SK-N-SH (cell line): ENCODE measurements around the gene TIMP2. TPM values are rescaled to one million over a fixed set of nuclear protein-coding genes. Genes with fewer than 3 reads are reported as not detected.

ENCODE experiments used
- CTCF ChIA-PET: fragments of 300-600, 350-600 bp; formaldehyde crosslinking; extraction: SDS; loops from one replicate; lab custom pipeline; 2021; lab: Yijun Ruan, JAX
- POLR2A ChIA-PET: fragments of 350-600 bp; sonication (Branson Sonifier 250); formaldehyde crosslinking; extraction: SDS; loops from one replicate; lab custom pipeline; 2020; ENCODE audit warnings: antibody characterized with exemption, inconsistent platforms; lab: Yijun Ruan, JAX
- DNase-seq: peaks from one replicate; pipeline ENCODE4 v3.0.0; 2012
- H2AFZ ChIP-seq: fragments of 200-600 bp; sonication (generic); 2 replicates; pipeline ENCODE4 v1.8.1; 2016; ENCODE audit warnings: antibody characterized with exemption, mild to moderate bottlenecking, low read depth
- H3F3A ChIP-seq: fragments of 200-600 bp; sonication (generic); replicated peaks from 2 replicates; pipeline ENCODE3; 2016; ENCODE audit warnings: antibody characterized with exemption, mild to moderate bottlenecking; ENCODE audit not compliant: insufficient read depth
- H3K27ac ChIP-seq, 2 experiments: fragments of 200-500 bp in 1 of 2; fragments of 200-600 bp in 1 of 2; sonication (Bioruptor generic) in 1 of 2; sonication (generic), shearing (Covaris generic) in 1 of 2; 2 replicates each; pipeline versions ENCODE4 v1.5.1 to v1.6.1; 2014 to 2016; ENCODE audit warnings: low read depth in 2 of 2, inconsistent platforms in 1 of 2, low read length in 1 of 2, mild to moderate bottlenecking in 1 of 2, mixed read lengths in 1 of 2
- H3K27me3 ChIP-seq: fragments of 200-600 bp; sonication (generic), shearing (Covaris generic); 2 replicates; pipeline ENCODE4 v1.6.1; 2016; ENCODE audit warnings: mixed run types; ENCODE audit not compliant: insufficient read depth
- H3K36me3 ChIP-seq, 2 experiments: fragments of 200-500 bp in 1 of 2; fragments of 200-600 bp in 1 of 2; sonication (Bioruptor generic) in 1 of 2; sonication (generic) in 1 of 2; replicated peaks in 1 of 2; 2 replicates each; pipeline versions ENCODE3 to v1.5.1; 2014 to 2016; ENCODE audit warnings: low read length in 1 of 2, mild to moderate bottlenecking in 1 of 2; ENCODE audit not compliant: insufficient read depth in 2 of 2, control insufficient read depth in 1 of 2
- H3K4me1 ChIP-seq, 2 experiments: fragments of 200-500 bp in 1 of 2; fragments of 200-600 bp in 1 of 2; sonication (Bioruptor generic) in 1 of 2; sonication (generic), shearing (Covaris generic) in 1 of 2; 2 replicates each; pipeline versions ENCODE4 v1.5.1 to v1.6.1; 2014 to 2016; ENCODE audit warnings: low read depth in 1 of 2, low read length in 1 of 2, mixed run types in 1 of 2; ENCODE audit not compliant: insufficient read depth in 2 of 2, control insufficient read depth in 1 of 2
- H3K4me2 ChIP-seq: fragments of 200-600 bp; sonication (generic), shearing (Covaris generic); 2 replicates; pipeline ENCODE4 v1.6.1; 2017; ENCODE audit warnings: mixed run types
- H3K4me3 ChIP-seq, 2 experiments: fragments of 200-500 bp in 1 of 2; fragments of 200-600 bp in 1 of 2; sonication (Bioruptor generic) in 1 of 2; sonication (generic), shearing (Covaris generic) in 1 of 2; 2 replicates each; pipeline versions ENCODE4 v1.5.1 to v1.8.1; 2014 to 2016; ENCODE audit warnings: low read depth in 2 of 2, inconsistent platforms in 1 of 2, low read length in 1 of 2, mild to moderate bottlenecking in 1 of 2, mixed read lengths in 1 of 2, moderate library complexity in 1 of 2
- H3K79me2 ChIP-seq: fragments of 200-600 bp; sonication (generic); 2 replicates; pipeline ENCODE4 v1.8.1; 2017; ENCODE audit warnings: mild to moderate bottlenecking; ENCODE audit not compliant: insufficient read depth
- H3K9ac ChIP-seq: fragments of 200-600 bp; sonication (generic); 2 replicates; pipeline ENCODE4 v1.6.1; 2017; ENCODE audit warnings: mixed run types
- H3K9me2 ChIP-seq: fragments of 200-600 bp; sonication (generic); 2 replicates; pipeline ENCODE4 v1.6.1; 2017; ENCODE audit warnings: mixed run types
- H3K9me3 ChIP-seq: fragments of 200-600 bp; sonication (generic); 2 replicates; pipeline ENCODE4 v1.6.1; 2017; ENCODE audit warnings: mixed run types, mild to moderate bottlenecking, moderate library complexity
- H4K20me1 ChIP-seq: fragments of 200-600 bp; sonication (generic); 2 replicates; pipeline ENCODE4 v1.6.1; 2017; ENCODE audit warnings: mild to moderate bottlenecking, mixed run types; ENCODE audit not compliant: insufficient read depth
- CHD2 ChIP-seq: fragments of 150-350 bp; IDR thresholded peaks from 2 replicates; pipeline ENCODE4 v1.6.1; 2018; ENCODE audit warnings: low read length; ENCODE audit not compliant: partially characterized antibody
- CTCF ChIP-seq: fragments of 200-600 bp; sonication (generic); IDR thresholded peaks from 2 replicates; pipeline ENCODE4 v1.6.1; 2017; ENCODE audit warnings: antibody characterized with exemption, mild to moderate bottlenecking, moderate library complexity
- EP300 ChIP-seq, 2 experiments: IDR thresholded peaks; 2 replicates each; pipeline versions ENCODE4 v1.4.0 to v1.6.1; 2012; ENCODE audit warnings: borderline replicate concordance in 1 of 2, low read depth in 1 of 2, low read length in 1 of 2
- EZH2phosphoT487 ChIP-seq: fragments of 200-600 bp; sonication (generic); IDR thresholded peaks from 2 replicates; pipeline ENCODE4 v1.6.1; 2017; ENCODE audit warnings: low read depth, mixed run types, mild to moderate bottlenecking, antibody characterized with exemption, moderate library complexity, borderline replicate concordance
- GABPA ChIP-seq: IDR thresholded peaks from 2 replicates; pipeline ENCODE4 v1.4.0; 2012; ENCODE audit warnings: low read depth, mild to moderate bottlenecking
- IRF3 ChIP-seq: fragments of 150-350 bp; IDR thresholded peaks from 2 replicates; pipeline ENCODE4 v1.6.1; 2016; ENCODE audit warnings: mild to moderate bottlenecking, low read depth, low read length
- JUND ChIP-seq: IDR thresholded peaks from 2 replicates; pipeline ENCODE4 v1.4.0; 2012
- MEF2A ChIP-seq: IDR thresholded peaks from 2 replicates; pipeline ENCODE4 v1.4.0; 2012; ENCODE audit warnings: low read depth, borderline replicate concordance
- RAD21 ChIP-seq: IDR thresholded peaks from 2 replicates; pipeline ENCODE4 v1.6.1; 2012; ENCODE audit warnings: mild to moderate bottlenecking, low read length
- RXRA ChIP-seq: IDR thresholded peaks from 2 replicates; pipeline ENCODE4 v1.4.0; 2012; ENCODE audit warnings: low read depth, mild to moderate bottlenecking, borderline replicate concordance
- SIN3A ChIP-seq: IDR thresholded peaks from 2 replicates; pipeline ENCODE4 v1.6.1; 2012; ENCODE audit warnings: low read depth, mild to moderate bottlenecking, low read length, moderate library complexity, borderline replicate concordance
- TEAD4 ChIP-seq: IDR thresholded peaks from 2 replicates; pipeline ENCODE4 v1.4.0; 2012; ENCODE audit warnings: mild to moderate bottlenecking, borderline replicate concordance; ENCODE audit not compliant: insufficient read depth
- ZBTB33 ChIP-seq: IDR thresholded peaks from 2 replicates; pipeline ENCODE4 v1.4.0; 2012; ENCODE audit warnings: low read depth, borderline replicate concordance
- WGBS: methylation state at CpG from one replicate; pipeline ENCODE4 v1.1.6; 2017; ENCODE audit warnings: low lambda C conversion rate; 5-methylcytosine and 5-hydroxymethylcytosine counted together
- polyA plus RNA-seq, 3 experiments: library from polyadenylated mRNA; depleted of rRNA; stranded (reverse); fragments of >200 nt; gene quantifications; 2 replicates each; pipeline ENCODE4 v1.2.3, GENCODE V29; 2012
- TF ChIP-seq, protein P1 (sequence below): IDR thresholded peaks from 2 replicates; pipeline ENCODE4 v1.4.0; 2012; ENCODE audit warnings: low read depth

The TIMP2 gene
- polyA plus RNA-seq, 1 of the 3 experiments (the other 2 are of a cell fraction), result 441 TPM

GRCh38 chr17:78892520-78892919 lies 32.7 kb downstream of the TIMP2 start:
- TF ChIP-seq MEF2A (no peak), EP300 (IDR thresholded peaks at IDR 0.05; ENCODE audit: borderline replicate concordance in 1 of 2, low read depth in 1 of 2, low read length in 1 of 2) (no peak), EZH2phosphoT487 (no peak), RXRA (no peak), IRF3 (no peak), JUND (no peak), CTCF (no peak), GABPA (no peak), SIN3A (no peak), CHD2 (no peak), ZBTB33 (no peak), TEAD4 (no peak), RAD21 (no peak; the same call in 1 of the 2 replicates)
- TF ChIP-seq, protein P1, sequence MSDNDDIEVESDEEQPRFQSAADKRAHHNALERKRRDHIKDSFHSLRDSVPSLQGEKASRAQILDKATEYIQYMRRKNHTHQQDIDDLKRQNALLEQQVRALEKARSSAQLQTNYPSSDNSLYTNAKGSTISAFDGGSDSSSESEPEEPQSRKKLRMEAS, result no peak
- H3K9me3 ChIP-seq, result no peaks in the 10 kb centered on the region
- no peaks in the 10 kb centered on the region for H3K27me3 ChIP-seq
- H3K9me2 ChIP-seq, result no peaks in the 10 kb centered on the region
- H3K27ac ChIP-seq, result peak overlapping the region in 1 of 2 experiments; percentile 98; a peak in 2 of 4 replicates
- peaks cover 69% of the 10 kb centered on the region for H4K20me1 ChIP-seq
- DNase-seq, result peak; percentile 79
- H3K4me1 ChIP-seq, result peaks cover 0 to 72% of the 10 kb centered on the region in 2 experiments; a peak in 2 of 4 replicates
- peaks cover 16% of the 10 kb centered on the region for H3F3A ChIP-seq
- H3K36me3 ChIP-seq, result peaks cover 7 to 12% of the 10 kb centered on the region in 2 experiments
- peaks cover 99% of the 10 kb centered on the region for H3K79me2 ChIP-seq
- 70% methylated on average over 5 of the region's 5 CpGs for WGBS
- no peak overlapping the region for H3K4me2 ChIP-seq
- POLR2A ChIA-PET, result interaction anchor here (0.7 to 3.1 kb wide), 9 partner anchors 9 to 74 kb away, joined by 3 to 35 read pairs (median 4); no protein-coding TSS in a partner anchor
- CTCF ChIA-PET, result interaction anchor here (0.7 to 7.4 kb wide), 11 partner anchors 9 to 78 kb away, joined by 3 to 44 read pairs (median 4); partner anchors contain the start of gene CEP295NL
- H3K9ac ChIP-seq, result no peak overlapping the region
- no peak overlapping the region for H3K4me3 ChIP-seq
- H2AFZ ChIP-seq, result no peak overlapping the region
